RKO (cell line): ENCODE results near the gene KXD1.

Experiments
- DNase-seq: peaks from one replicate; pipeline ENCODE4 v3.0.0-alpha.2; 2016; ENCODE audit warnings: low spot score

The KXD1 gene

DNA sequence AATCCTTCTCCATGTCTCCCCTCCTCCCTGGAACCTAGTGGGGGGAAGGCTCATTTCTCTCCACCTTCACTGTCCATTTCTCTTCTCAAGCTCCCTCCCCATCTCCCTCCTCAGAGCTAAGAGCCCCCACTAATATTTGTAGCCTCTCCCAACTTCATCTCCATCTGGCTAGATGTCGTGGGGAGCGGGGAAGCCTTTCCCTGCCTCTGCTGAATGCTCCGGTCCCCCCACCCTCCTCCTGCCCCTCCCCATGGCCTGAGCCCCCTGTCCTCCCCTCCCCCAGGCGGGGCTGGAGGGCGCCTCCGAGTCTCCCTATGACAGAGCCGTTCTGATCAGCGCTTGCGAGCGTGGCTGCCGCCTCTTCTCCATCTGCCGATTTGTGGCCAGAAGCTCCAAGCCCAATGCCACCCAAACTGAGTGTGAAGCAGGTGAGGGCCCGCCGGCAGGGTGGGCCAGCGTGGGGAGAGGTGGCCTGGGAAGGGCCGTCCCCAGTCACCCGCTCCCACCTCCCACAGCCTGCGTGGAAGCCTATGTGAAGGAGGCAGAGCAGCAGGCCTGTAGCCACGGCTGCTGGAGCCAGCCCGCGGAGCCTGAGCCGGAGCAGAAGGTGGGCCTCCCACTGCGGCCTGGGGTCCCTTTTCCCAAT lies 56.0 kb downstream of the KXD1 start:
- no peak for DNase-seq

DNA sequence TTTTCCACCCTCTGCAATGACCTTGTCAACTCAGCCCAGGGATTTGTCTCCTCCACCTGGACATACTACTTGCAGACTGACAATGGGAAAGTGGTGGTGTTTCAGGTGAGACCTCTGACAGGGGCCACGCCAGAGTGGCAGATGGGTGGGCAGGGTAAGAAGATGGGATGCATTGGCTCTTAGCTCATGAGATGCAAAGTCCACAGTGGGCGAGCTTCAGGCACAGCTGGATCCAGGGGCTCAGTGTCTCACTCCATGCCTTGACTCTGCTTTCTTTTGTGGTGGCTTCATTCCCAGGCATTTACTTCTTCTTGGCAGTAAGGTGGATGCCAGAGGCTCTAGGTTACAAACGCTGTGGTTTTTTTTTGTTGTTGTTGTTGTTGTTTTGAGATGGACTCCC lies 58.4 kb downstream of the KXD1 start:
- no peak for DNase-seq

DNA sequence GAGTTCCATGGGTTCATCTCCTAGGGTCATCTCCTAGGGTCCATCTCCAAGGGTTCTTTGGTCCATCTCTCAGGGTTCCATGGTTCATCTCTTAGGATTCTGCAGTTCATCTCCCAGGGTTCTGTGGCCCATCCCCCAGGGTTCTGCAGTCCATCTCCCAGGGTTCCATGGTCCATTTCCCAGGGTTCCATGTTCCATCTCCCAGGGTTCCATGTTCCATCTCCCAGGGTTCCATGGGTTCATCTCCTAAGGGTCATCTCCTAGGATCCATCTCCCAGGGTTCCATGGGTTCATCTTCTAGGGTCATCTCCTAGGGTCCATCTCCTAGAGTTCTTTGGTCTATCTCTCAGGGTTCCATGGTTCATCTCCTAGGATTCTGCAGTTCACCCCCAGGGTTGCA lies 59.9 kb downstream of the KXD1 start:
- no peak for DNase-seq

GRCh38 chr19:18618236-18618635 lies 60.6 kb downstream of the KXD1 start:
- no peak for DNase-seq
